GM12878 (cell line): Measurements from ENCODE around the gene ACAT2. TPM values are rescaled to one million over a fixed set of nuclear protein-coding genes. Genes with fewer than 3 reads are reported as not detected.

Experiments
- ASH2L ChIP-seq: fragments of 300-600, 200-600 bp; sonication (generic); IDR thresholded peaks from 2 replicates; pipeline ENCODE4 v1.6.1; 2017; ENCODE audit warnings: low read depth, mild to moderate bottlenecking, borderline replicate concordance
- BCL11A ChIP-seq: IDR thresholded peaks from 2 replicates; pipeline ENCODE4 v1.6.1; 2011; ENCODE audit warnings: low read depth, low read length
- BHLHE40 ChIP-seq, 2 experiments: fragments of 450-650 bp in 1 of 2; IDR thresholded peaks; 2 replicates each; pipeline ENCODE4 v1.6.1; 2011 to 2017; ENCODE audit warnings: low read depth in 2 of 2, borderline replicate concordance in 1 of 2, improper control_type of control experiment in 1 of 2, low read length in 1 of 2, mild to moderate bottlenecking in 1 of 2
- CHD2 ChIP-seq: IDR thresholded peaks from 2 replicates; pipeline ENCODE4 v1.6.1; 2011; ENCODE audit warnings: low read depth, low read length, improper control_type of control experiment, borderline replicate concordance
- CHD4 ChIP-seq: fragments of 200-600 bp; sonication (generic); IDR thresholded peaks from 2 replicates; pipeline ENCODE4 v1.6.1; 2016; ENCODE audit warnings: mild to moderate bottlenecking
- CREM ChIP-seq: IDR thresholded peaks from 2 replicates; pipeline ENCODE4 v1.6.1; 2014; ENCODE audit warnings: antibody characterized with exemption, low read depth
- EGR1 ChIP-seq, 2 experiments: IDR thresholded peaks; 1 replicate in 1 of 2; 2 replicates in 1 of 2; pipeline ENCODE4 v1.6.1; 2011 to 2012; ENCODE audit warnings: low read depth in 2 of 2, low read length in 2 of 2, borderline replicate concordance in 1 of 2, mild to moderate bottlenecking in 1 of 2, moderate library complexity in 1 of 2
- EZH2 ChIP-seq: IDR thresholded peaks from 2 replicates; pipeline ENCODE4 v1.6.1; 2012; ENCODE audit warnings: low read depth, mild to moderate bottlenecking, control low read depth, inconsistent platforms, low read length, borderline replicate concordance; ENCODE audit not compliant: control insufficient read depth
- HDAC6 ChIP-seq: fragments of 200-600 bp; sonication (generic); IDR thresholded peaks from one replicate; pipeline ENCODE4 v1.8.0; 2017; ENCODE audit warnings: antibody characterized with exemption; ENCODE audit not compliant: unreplicated experiment
- MEF2A ChIP-seq: IDR thresholded peaks from 2 replicates; pipeline ENCODE4 v1.6.1; 2011; ENCODE audit warnings: low read depth, mild to moderate bottlenecking, low read length, moderate library complexity; ENCODE audit not compliant: insufficient read depth
- MTA3 ChIP-seq: IDR thresholded peaks from 2 replicates; pipeline ENCODE4 v1.6.1; 2012; ENCODE audit warnings: low read length, inconsistent platforms, borderline replicate concordance
- NFXL1 ChIP-seq: fragments of 450-650 bp; IDR thresholded peaks from 2 replicates; pipeline ENCODE4 v1.6.1; 2017; ENCODE audit warnings: antibody characterized with exemption, mild to moderate bottlenecking, borderline replicate concordance
- NR2C2 ChIP-seq: IDR thresholded peaks from 2 replicates; pipeline ENCODE4 v1.6.1; 2011; ENCODE audit warnings: borderline replicate concordance, low read depth; ENCODE audit not compliant: control insufficient read depth, insufficient read length
- PAX5 ChIP-seq: IDR thresholded peaks from 2 replicates; pipeline ENCODE4 v1.6.1; 2011; ENCODE audit warnings: low read depth, low read length, borderline replicate concordance
- POLR2AphosphoS2 ChIP-seq: IDR thresholded peaks from 2 replicates; pipeline ENCODE4 v1.6.1; 2011; ENCODE audit warnings: low read depth, mild to moderate bottlenecking, low read length, improper control_type of control experiment, moderate library complexity
- RAD21 ChIP-seq: IDR thresholded peaks from 2 replicates; pipeline ENCODE4 v1.6.1; 2011; ENCODE audit warnings: mild to moderate bottlenecking, low read depth, low read length, moderate library complexity; ENCODE audit not compliant: insufficient read depth
- RCOR1 ChIP-seq: conservative IDR thresholded peaks from 2 replicates; pipeline ENCODE4 v1.6.1; 2012; ENCODE audit warnings: low read depth, low read length, improper control_type of control experiment
- RFX5 ChIP-seq: IDR thresholded peaks from 2 replicates; pipeline ENCODE4 v1.6.1; 2011; ENCODE audit warnings: low read depth, low read length, improper control_type of control experiment
- SMARCA5 ChIP-seq: fragments of 450-650 bp; IDR thresholded peaks from 2 replicates; pipeline ENCODE4 v1.6.1; 2017; ENCODE audit warnings: mild to moderate bottlenecking
- SREBF2 ChIP-seq: IDR thresholded peaks from 2 replicates; pipeline ENCODE4 v1.6.1; 2012; ENCODE audit warnings: mild to moderate bottlenecking, low read length
- SUPT20H ChIP-seq: IDR thresholded peaks from 2 replicates; pipeline ENCODE4 v1.6.1; 2011; ENCODE audit warnings: low read depth, mild to moderate bottlenecking, low read length, moderate library complexity, borderline replicate concordance; ENCODE audit not compliant: control insufficient read depth
- SUZ12 ChIP-seq: fragments of 200-600 bp; sonication (generic); IDR thresholded peaks from one replicate; pipeline ENCODE4 v1.6.1; 2018; ENCODE audit warnings: antibody characterized with exemption, mild to moderate bottlenecking; ENCODE audit not compliant: unreplicated experiment
- TARDBP ChIP-seq: IDR thresholded peaks from 2 replicates; pipeline ENCODE4 v1.6.1; 2016; ENCODE audit warnings: borderline replicate concordance
- TBL1XR1 ChIP-seq: IDR thresholded peaks from 2 replicates; pipeline ENCODE4 v1.6.1; 2012; ENCODE audit warnings: low read depth, low read length, improper control_type of control experiment
- ZBED1 ChIP-seq: IDR thresholded peaks from 2 replicates; pipeline ENCODE4 v1.6.1; 2016; ENCODE audit warnings: borderline replicate concordance
- ZNF207 ChIP-seq: fragments of 450-650 bp; IDR thresholded peaks from 2 replicates; pipeline ENCODE4 v1.6.1; 2014; ENCODE audit warnings: antibody characterized with exemption, mild to moderate bottlenecking, borderline replicate concordance
- polyA plus RNA-seq, 11 experiments: library from polyadenylated mRNA; depleted of rRNA in 4 of 11; unstranded in 6 of 11; stranded (reverse) in 5 of 11; fragments of >200 nt; fragmentation: Nextera tagmentation in 4 of 11; fragmentation: Illumina TruSeq in 1 of 11; extraction: Ambion mirVana in 4 of 11; extraction: Trizol in 1 of 11; gene quantifications; 1 replicate in 1 of 11; 2 replicates in 10 of 11; pipeline versions ENCODE4 v1.2.1 to v1.2.3, GENCODE V29; 2011 to 2016; ENCODE audit warnings: inconsistent platforms in 2 of 11, missing spikeins in 2 of 11, low read depth in 1 of 11
- total RNA-seq, 4 experiments: library from RNA; depleted of rRNA in 3 of 4; stranded (reverse); fragments of >200 nt in 3 of 4; fragmentation: Illumina TruSeq in 1 of 4; extraction: Trizol in 1 of 4; gene quantifications; 2 replicates each; pipeline versions ENCODE4 v1.2.1 to v1.2.3, GENCODE V29; 2013 to 2021
- TF ChIP-seq, protein P1 (sequence below): IDR thresholded peaks from 2 replicates; pipeline ENCODE4 v1.6.1; 2012; ENCODE audit warnings: mild to moderate bottlenecking, low read depth, low read length
- TF ChIP-seq, protein P2 (sequence below): IDR thresholded peaks from 2 replicates; pipeline ENCODE4 v1.6.1; 2011; ENCODE audit warnings: low read depth, low read length, improper control_type of control experiment, borderline replicate concordance

Gene ACAT2
- total and polyA plus RNA-seq, 10 of the 15 experiments (the other 5 are each of a cell fraction or from before 2014, with no cell fraction given), result 87.9 to 257 (median 132) TPM

DNA sequence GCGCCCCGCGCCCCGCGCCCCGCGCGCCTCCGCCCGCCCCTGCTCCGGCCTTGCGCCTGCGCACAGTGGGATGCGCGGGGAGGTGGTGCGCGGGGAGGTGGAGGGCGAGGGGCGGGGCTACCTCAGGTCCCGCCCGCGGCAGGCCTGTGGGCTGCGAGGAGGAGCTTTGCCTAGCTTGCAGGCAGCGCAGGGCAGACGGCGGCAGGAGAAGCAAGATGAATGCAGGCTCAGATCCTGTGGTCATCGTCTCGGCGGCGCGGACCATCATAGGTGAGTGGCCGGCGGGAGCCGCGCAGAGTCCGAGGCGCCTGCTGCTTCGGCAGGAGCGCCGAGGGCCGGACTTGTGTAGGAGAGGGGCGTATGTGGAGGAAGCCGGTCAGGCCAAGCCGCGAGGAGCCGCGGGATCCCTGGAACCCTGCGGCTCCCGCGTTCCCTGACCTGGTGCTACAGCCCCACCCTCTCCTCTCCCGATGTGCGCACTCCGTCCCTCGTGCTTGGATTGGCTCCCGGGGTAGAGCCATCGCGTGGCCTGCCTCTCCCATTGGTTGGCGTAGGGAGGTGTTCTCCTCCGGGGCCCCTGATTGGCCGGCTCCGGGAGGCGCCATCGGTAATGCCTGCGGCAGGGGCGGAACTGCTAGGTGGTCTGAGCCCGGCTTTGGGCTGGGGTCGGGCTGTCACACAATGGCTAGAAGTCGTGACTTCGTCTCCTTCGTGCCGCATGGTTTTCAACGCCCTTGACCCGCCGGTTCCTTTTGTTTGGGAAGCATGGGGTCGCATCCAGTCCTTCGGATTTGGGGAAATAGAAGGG lies at the start of gene ACAT2 (continued):
- TF ChIP-seq SMARCA5 (peak; percentile 99), CREM (peak; percentile 85), CHD4 (no peak), TARDBP (no peak), BCL11A (no peak), ZBED1 (no peak), RFX5 (peak; percentile 89), RCOR1 (no peak), EGR1 (IDR thresholded peaks at IDR 0.05; ENCODE audit: borderline replicate concordance in 1 of 2, low read depth in 2 of 2, low read length in 2 of 2) (peak in 1 of 2 experiments; percentile 19; a peak in 1 of 3 replicates), MTA3 (no peak), PAX5 (no peak), RAD21 (no peak), NFXL1 (no peak), CHD2 (peak; percentile 91), BHLHE40 (IDR thresholded peaks at IDR 0.05; ENCODE audit: borderline replicate concordance in 1 of 2, low read depth in 2 of 2, low read length in 1 of 2) (no peak; a peak in 1 of 4 replicates), ZNF207 (no peak; the same call in 1 of the 2 replicates), SUPT20H (no peak), POLR2AphosphoS2 (no peak), EZH2 (no peak), SUZ12 (no peak), TBL1XR1 (0 out of 2 replicates have a peak, but pooled peaks have one; percentile 59), ASH2L (no peak), NR2C2 (no peak), MEF2A (no peak), SREBF2 (no peak), HDAC6 (no peak)
- TF ChIP-seq, protein P1, sequence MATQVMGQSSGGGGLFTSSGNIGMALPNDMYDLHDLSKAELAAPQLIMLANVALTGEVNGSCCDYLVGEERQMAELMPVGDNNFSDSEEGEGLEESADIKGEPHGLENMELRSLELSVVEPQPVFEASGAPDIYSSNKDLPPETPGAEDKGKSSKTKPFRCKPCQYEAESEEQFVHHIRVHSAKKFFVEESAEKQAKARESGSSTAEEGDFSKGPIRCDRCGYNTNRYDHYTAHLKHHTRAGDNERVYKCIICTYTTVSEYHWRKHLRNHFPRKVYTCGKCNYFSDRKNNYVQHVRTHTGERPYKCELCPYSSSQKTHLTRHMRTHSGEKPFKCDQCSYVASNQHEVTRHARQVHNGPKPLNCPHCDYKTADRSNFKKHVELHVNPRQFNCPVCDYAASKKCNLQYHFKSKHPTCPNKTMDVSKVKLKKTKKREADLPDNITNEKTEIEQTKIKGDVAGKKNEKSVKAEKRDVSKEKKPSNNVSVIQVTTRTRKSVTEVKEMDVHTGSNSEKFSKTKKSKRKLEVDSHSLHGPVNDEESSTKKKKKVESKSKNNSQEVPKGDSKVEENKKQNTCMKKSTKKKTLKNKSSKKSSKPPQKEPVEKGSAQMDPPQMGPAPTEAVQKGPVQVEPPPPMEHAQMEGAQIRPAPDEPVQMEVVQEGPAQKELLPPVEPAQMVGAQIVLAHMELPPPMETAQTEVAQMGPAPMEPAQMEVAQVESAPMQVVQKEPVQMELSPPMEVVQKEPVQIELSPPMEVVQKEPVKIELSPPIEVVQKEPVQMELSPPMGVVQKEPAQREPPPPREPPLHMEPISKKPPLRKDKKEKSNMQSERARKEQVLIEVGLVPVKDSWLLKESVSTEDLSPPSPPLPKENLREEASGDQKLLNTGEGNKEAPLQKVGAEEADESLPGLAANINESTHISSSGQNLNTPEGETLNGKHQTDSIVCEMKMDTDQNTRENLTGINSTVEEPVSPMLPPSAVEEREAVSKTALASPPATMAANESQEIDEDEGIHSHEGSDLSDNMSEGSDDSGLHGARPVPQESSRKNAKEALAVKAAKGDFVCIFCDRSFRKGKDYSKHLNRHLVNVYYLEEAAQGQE, result no peak
- TF ChIP-seq, protein P2, sequence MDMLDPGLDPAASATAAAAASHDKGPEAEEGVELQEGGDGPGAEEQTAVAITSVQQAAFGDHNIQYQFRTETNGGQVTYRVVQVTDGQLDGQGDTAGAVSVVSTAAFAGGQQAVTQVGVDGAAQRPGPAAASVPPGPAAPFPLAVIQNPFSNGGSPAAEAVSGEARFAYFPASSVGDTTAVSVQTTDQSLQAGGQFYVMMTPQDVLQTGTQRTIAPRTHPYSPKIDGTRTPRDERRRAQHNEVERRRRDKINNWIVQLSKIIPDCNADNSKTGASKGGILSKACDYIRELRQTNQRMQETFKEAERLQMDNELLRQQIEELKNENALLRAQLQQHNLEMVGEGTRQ, result no peak
